ENCODE measurements around the gene CPSF4L.

The CPSF4L gene

DNA sequence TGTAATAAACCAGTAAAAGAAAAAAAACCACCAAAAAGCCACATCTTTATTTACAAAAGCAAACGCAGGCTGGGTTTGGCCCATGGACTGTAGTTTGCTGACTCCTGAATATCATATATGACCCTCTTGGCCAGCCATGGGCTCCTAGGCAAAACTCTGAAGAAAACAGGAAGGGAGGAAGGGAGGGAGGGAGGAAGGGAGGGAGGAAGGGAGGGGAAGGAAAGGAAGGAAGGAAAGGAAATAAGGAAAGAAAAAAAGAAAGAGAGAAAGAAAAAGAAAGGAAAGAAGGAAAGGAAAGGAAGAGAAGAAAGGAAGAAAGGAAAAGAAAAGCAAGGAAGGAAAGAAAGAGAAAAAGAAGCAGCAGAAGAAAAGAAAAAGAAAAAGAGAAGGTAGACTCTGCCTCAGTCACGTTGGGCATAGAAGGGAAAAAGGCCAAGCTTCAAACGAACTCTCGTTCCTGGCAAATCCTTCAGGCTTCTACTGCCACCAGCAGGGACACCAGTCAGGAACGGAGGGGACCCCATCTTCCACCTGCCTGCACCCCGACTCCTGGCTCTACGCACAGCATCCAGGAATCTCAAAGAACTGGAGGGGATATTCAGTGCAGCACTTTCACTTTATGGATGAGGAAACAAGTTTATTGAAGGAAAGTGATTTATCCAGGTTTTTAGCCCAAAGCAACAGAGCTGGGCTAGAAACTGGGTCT, 28.0 kb upstream of the CPSF4L start:
- no peak for DNase-seq (ENCODE audit: low spot score)

- no peak for DNase-seq (ENCODE audit: low spot score)
These were observed 27.0 kb upstream of the CPSF4L start for GRCh38 chr17:73288534-73289302.

GRCh38 chr17:73286863-73287296, 25.2 kb upstream of the CPSF4L start:
- DNase-seq (ENCODE audit: low spot score) = no peak

GRCh38 chr17:73285916-73286862, 24.5 kb upstream of the CPSF4L start:
- DNase-seq (ENCODE audit: low spot score) = no peak

GRCh38 chr17:73285603-73285908, 23.9 kb upstream of the CPSF4L start:
- no peak for DNase-seq (ENCODE audit: low spot score)

DNA sequence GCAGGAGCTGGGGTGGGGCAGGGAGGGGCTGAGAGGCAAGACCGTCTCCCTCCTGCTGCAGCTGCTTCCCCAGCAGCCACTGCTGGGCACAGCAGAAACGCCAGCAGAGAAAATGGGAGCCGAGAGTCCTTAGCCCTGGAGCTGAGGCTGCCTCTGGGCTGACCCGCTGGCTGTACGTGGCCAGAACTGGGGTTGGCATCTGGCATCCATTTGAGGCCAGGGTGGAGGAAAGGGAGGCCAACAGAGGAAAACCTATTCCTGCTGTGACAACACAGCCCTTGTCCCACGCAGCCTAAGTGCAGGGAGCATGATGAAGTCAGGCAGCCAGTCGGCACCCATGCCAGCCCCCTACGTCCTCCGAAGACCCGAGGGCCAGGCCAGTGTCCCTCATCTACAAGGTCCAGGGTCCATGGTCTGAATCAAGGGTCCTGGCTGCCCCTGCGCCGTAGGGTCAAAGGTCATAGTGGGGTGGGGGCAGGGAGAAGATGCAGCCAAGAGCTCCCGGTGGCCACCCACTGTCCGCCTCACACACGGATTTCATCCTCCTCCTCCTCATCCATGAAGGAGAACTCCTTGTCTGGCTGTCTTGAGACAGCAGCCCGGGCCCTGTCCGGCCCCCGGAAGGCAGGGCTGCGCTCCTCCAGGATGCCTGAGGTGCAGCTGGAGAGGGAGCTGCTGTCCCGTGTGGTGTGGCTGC, 23.4 kb upstream of the CPSF4L start:
- no peak for DNase-seq (ENCODE audit: low spot score)

DNA sequence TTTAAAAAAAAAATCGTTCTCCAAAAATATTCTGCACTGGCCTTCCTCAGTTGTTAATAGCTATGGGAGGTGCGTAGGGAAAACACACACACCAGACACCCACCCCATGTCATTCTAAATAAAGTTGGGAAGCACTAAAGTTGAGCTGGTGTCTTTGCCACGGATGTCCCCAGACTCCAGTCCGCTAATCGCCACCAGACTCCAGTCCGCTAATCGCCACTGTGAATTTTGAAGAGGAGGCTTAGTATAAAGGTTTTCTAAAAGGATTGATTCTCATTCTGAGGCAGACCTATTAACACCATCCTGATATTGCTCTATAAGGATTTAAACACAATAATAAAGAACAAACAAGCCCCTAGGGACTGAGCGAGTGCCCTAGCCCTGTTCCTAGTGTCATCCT, 22.7 kb upstream of the CPSF4L start:
- DNase-seq (ENCODE audit: low spot score) = no peak

GRCh38 chr17:73283841-73284282, 22.2 kb upstream of the CPSF4L start:
- DNase-seq (ENCODE audit: low spot score) = no peak

DNA sequence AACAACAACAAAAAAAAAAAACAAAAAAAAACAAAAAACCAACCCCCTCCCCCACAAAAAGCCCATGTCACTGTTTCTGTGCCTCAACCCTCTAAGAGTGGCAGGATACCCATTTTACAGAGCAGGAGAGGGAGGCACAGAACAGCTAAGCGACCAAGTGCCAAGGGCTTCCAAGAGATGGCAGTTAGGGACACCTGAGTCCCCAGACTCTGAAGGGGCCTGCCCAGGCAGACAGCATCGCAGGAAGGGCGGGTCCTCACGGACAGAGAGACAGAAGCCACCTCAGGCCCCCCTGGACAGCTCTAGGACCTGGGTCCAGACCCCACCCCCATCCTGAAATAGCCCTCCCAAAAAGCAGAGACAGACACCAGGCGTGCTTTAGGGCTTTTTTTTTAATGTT, 21.6 kb upstream of the CPSF4L start:
- DNase-seq (ENCODE audit: low spot score) = no peak

DNA sequence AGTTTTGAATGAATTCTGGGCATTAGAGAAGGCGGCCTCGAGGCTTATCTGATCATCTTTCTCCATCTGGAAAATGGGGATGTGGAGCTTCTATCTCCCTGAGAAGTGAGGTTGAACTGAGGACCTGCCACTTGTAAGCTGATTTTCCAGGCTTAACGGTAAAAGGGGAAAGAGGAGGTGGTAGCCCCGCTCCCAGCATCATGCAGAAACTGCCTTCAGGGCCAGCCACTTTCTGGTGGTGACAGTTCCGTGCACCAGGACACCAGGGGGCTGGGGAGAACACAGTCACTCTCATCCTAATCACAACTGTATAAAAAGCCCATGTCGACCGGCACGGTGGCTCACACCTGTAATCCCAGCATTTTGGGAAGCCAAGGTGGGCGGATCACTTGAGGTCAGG, 20.9 kb upstream of the CPSF4L start:
- no peak for DNase-seq (ENCODE audit: low spot score)

GRCh38 chr17:73281928-73282327, 20.2 kb upstream of the CPSF4L start:
- DNase-seq (ENCODE audit: low spot score) = no peak

DNA sequence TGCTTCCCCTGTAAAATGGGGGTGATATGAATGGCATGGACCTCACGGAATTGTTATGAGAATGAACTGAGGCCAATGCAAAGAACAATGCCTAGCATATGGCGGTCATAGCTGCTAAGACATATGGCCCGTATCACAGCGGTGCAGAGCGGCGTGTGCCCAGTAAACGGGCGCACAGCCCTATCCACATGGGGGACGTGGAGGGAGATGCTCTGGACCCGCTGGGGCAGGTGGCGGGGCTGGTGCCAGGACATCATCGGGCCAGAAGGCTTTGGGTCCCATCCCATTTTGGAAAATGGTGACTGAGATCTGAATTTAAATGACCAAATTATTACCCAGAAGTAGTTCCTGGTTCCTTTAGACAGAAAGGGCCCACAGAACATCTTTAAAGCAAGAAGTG, 18.5 kb upstream of the CPSF4L start:
- DNase-seq (ENCODE audit: low spot score) = no peak

DNA sequence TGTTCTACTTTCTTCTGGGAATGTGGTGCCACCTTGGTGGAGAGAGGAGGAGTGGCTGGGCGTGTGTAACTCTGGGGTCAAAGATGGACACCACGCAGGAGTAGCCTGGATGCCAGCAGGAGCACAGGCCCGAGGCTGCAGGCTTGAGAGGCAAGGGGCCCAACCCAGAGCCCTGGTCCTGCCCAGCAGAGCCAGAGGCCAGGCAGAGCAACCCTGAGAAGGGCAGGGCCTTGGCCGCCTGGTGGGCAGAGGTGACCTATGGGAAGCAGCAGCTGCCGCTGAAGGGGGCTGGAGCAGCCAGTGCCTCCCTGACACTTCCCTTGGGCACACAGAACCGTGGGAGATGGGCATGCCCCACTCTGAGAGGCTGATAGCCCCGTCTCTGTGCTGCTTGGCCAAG, 18.0 kb upstream of the CPSF4L start:
- DNase-seq (ENCODE audit: low spot score) = no peak

DNA sequence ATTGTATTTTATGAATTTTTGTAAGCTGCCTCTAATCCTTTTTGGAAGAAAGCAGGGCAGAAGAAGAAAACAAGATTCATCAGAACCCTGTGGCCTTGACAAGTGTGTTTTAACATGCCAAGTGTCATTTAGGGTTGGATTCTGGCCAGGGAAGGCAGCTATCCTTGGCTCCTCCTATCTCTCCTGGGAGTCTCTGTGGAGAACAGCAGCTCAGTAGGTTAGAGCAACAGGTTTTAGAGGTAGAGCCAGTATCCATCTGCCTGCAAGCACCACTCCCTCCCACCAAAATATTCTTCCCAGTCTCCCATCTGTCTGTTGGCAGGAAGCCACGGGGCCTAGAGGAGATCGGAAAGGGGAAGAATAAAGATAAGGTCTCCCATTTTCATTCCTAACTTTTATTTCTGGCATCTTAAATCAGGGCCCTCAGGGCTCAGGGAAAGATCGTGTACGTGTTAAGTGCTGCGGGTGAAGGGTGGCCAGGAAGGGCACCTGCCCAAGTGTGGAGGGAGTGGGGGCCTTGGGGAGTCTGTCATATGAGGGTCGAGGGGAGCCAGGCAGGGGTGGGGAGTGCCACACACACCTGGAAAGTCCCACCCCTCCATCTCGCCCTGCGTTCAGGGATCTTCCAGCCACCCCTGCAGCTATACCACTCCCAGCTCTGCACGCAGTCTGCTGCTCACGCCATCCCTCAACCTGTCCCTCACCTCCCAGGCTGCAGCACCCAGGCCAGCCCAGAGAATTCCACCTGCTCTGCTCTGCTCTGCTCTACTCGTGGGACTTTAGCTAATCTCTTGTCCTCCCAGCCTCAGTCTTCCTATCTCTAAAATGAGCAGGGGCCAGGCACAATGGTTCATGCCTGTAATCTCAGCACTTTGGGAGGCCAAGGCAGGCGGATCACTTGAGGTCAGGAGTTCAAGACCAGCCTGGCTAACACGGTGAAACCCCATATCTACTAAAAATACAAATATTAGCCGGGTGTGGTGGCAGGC, 17.1 kb upstream of the CPSF4L start:
- no peak for DNase-seq (ENCODE audit: low spot score)

DNA sequence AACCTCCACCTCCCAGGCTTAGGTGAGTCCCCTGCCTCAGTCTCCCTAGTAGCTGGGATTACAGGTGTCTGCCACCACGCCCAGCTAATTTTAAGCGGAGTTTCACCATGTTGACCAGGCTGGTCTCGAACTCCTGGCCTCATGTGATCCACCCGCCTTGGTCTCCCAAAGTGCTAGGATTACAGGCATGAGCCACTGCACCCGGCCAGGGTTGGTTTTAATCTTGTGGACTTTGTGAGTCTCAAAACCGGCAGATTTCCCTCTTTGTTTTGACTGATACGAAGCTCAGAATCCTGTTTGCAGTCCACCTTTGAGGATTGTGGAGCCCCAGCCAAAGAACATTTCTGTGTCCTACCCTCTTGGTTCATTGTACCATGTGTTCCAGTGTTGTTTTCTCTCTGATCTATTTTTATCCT, 16.4 kb upstream of the CPSF4L start:
- DNase-seq (ENCODE audit: low spot score) = no peak

DNA sequence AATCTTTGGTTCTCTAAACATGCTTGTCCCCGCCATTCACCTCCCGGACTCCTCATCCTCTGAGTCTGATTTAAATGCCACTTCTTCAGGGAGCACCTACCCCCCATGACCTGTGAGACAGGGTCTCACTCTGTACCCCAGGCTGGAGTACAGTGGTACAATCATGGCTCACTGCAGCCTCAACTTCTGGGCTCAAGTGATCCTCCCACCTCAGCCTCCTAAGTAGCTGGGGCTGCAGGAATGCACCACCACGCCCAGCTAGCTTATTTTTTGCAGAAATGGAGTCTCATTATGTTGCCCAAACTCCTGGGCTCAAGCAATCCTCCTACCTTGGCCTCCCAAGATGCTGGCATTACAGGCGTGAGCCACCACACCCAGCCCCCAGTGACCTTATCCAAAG, 12.8 kb upstream of the CPSF4L start:
- no peak for DNase-seq (ENCODE audit: low spot score)

DNA sequence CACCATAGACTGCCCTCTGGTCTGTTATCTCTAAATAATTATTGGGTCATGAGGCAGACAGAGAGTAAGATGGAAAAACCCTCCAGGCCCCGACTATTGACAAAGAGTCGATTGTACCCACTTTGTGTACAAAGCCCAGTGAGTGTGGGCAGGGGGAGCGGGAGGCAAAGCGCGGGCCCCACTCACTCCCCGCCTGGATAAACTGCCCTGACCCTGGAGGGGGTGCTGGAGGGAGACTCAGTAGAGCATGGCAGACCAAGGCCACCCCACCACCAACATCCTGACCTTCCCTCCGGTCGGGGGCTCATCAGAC, 11.2 kb upstream of the CPSF4L start:
- DNase-seq (ENCODE audit: low spot score) = no peak

DNA sequence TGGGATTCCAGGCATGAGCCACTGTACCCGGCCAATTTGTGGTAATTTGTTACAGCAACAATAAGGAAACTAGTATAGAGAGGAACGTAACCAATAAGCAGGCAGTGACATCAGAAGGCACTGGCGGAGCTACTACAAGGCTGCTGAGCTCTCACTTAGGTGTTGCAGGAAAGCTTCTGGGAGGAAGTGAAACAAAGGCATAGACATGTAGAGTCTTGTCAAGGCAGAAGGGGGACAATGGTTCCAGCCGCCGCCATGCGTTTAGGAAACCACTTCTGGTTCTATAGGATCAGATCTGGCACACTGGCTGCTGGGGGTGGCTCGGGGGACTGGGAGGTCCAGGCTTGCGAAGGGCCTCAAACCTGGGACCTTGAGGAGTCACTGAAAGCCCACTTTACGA, 9.4 kb upstream of the CPSF4L start:
- no peak for DNase-seq (ENCODE audit: low spot score)

DNA sequence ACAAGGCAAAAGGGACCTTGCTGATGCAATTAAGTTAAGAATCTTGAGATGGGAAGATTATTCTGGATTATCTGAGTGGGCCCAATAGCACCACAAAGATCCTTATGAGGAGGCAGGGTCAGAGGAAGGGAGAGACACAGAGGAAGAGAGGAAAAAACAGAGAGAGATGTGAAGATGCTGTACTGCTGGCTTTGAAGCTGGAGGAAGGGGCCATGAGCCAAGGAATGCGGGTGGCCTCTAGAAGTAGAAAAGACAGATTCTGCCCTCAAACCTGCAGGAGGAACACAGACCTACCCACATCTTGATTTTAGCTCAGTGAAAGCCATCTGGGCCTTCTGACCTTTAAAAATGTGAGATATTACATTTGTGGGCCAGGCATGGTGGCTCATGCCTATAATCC, 8.1 kb upstream of the CPSF4L start:
- no peak for DNase-seq (ENCODE audit: low spot score)

GRCh38 chr17:73269329-73269615, 7.6 kb upstream of the CPSF4L start:
- DNase-seq (ENCODE audit: low spot score) = no peak

DNA sequence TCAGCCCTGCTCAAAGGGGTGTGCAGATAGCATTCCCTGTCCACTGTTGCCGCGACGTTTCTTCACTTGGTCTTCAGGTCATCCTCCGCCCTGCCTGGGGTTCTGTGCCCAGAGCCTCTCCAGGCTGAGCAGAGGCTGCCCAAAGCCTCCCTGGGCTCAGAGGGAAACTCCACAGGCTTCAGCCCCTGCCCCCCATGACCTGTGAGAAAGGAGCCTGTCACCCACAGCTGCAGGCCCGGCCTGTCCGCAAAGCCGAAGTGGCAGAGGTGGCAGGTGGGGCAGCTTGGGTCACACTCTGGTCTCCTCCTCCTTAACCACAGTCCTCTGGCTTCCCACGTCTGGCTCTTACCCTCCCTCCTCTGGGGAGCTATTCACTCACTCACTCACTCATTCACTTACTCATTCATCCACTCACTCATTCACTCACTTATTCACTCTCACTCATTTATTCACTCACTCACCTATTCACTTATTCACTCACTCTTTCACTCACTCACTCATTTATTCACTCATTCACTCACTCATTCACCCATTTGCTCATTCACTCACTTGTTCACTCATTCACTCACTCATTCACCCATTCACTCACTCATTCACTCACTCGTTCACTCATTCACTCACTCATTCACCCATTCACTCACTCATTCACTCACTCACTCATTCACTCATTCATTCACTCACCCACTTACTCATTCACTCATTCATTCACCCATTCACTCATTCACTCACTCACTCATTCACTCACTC, 7.1 kb upstream of the CPSF4L start:
- DNase-seq (ENCODE audit: low spot score) = no peak
